ENCODE data around the gene PLA2G6. TPM values are rescaled to one million over a fixed set of nuclear protein-coding genes. Genes with fewer than 3 reads are reported as not detected.

The PLA2G6 gene
- total RNA-seq, 1 donor from 2014 or later, result 13.5 TPM

GRCh38 chr22:38136607-38137006 is 45.0 kb downstream of the PLA2G6 start:
- TF ChIP-seq CTCF (conservative IDR thresholded peaks at IDR 0.05; ENCODE audit: low read depth, low read length), result no peak
- DNase-seq (ENCODE audit: low read depth), result no peak
- no peak overlapping the region for H3K4me3 ChIP-seq (ENCODE audit: low read depth, low read length)

GRCh38 chr22:38135133-38135706 is 46.4 kb downstream of the PLA2G6 start:
- no peak for DNase-seq (ENCODE audit: low read depth)
- no peak overlapping the region for H3K4me3 ChIP-seq (ENCODE audit: low read depth, low read length)
- no peak for TF ChIP-seq CTCF (conservative IDR thresholded peaks at IDR 0.05; ENCODE audit: low read depth, low read length)

- H3K4me3 ChIP-seq (ENCODE audit: low read depth, low read length), result no peak overlapping the region
- TF ChIP-seq CTCF (conservative IDR thresholded peaks at IDR 0.05; ENCODE audit: low read depth, low read length), result no peak
- no peak for DNase-seq (ENCODE audit: low read depth)
Observed at GRCh38 chr22:38133331-38133730, 48.3 kb downstream of the PLA2G6 start.

- DNase-seq (ENCODE audit: low read depth), result no peak
- no peak for TF ChIP-seq CTCF (conservative IDR thresholded peaks at IDR 0.05; ENCODE audit: low read depth, low read length)
- H3K4me3 ChIP-seq (ENCODE audit: low read depth, low read length), result no peak overlapping the region
Observed at GRCh38 chr22:38132794-38133193, 48.8 kb downstream of the PLA2G6 start.

- no peak for DNase-seq (ENCODE audit: low read depth)
Observed at GRCh38 chr22:38132136-38132535, 49.5 kb downstream of the PLA2G6 start.

GRCh38 chr22:38131399-38131798 is 50.2 kb downstream of the PLA2G6 start:
- TF ChIP-seq CTCF (conservative IDR thresholded peaks at IDR 0.05; ENCODE audit: low read depth, low read length), result no peak
- H3K4me3 ChIP-seq (ENCODE audit: low read depth, low read length), result no peak overlapping the region
- DNase-seq (ENCODE audit: low read depth), result no peak

More at GRCh38 chr22:38132136-38132535, 49.5 kb downstream of the PLA2G6 start:
- H3K4me3 ChIP-seq (ENCODE audit: low read depth, low read length), result no peak overlapping the region
- no peak for TF ChIP-seq CTCF (conservative IDR thresholded peaks at IDR 0.05; ENCODE audit: low read depth, low read length)

GRCh38 chr22:38129856-38130255 is 51.8 kb downstream of the PLA2G6 start:
- no peak for DNase-seq (ENCODE audit: low read depth)
- H3K4me3 ChIP-seq (ENCODE audit: low read depth, low read length), result no peak overlapping the region
- no peak for TF ChIP-seq CTCF (conservative IDR thresholded peaks at IDR 0.05; ENCODE audit: low read depth, low read length)
